HepG2 (cell line): ENCODE measurements around the gene MRM2. TPM values are rescaled to one million over a fixed set of nuclear protein-coding genes. Genes with fewer than 3 reads are reported as not detected.

Source experiments
- ATAC-seq: fragments of 200-7000 bp; cut with Tn5 transposase; 3 replicates; pipeline ENCODE4 v1.9.1; 2020; ENCODE audit warnings: mild to moderate bottlenecking, moderate library complexity
- BruUV-seq: library from RNA; stranded (reverse); fragments of 400-500 nt; replicated peaks from 2 replicates; lab custom pipeline; 2021; lab: Mats Ljungman, UMichigan
- CTCF ChIA-PET: fragments of 300-600 bp; formaldehyde crosslinking; extraction: SDS; loops from one replicate; lab custom pipeline; 2021; ENCODE audit warnings: low total read pairs, inconsistent platforms, low intra/inter-chr PET ratio; lab: Yijun Ruan, JAX
- POLR2A ChIA-PET: fragments of 350-600 bp; sonication (Branson Sonifier 250); formaldehyde crosslinking; loops from one replicate; lab custom pipeline; 2020; ENCODE audit warnings: antibody characterized with exemption, inconsistent platforms; lab: Yijun Ruan, JAX
- DNase-seq: peaks from one replicate; pipeline ENCODE4 v3.0.0-alpha.2; 2015; ENCODE audit warnings: low spot score
- FAIRE-seq: peaks from 3 replicates; lab custom pipeline; 2011; peaks lifted over from hg19 to GRCh38; lab: Jason Lieb, UNC
- H2AFZ ChIP-seq: one replicate; pipeline ENCODE4 v1.6.1; 2011; ENCODE audit warnings: low read length, inconsistent platforms
- H3K27ac ChIP-seq: fragments of 300-600 bp; 3 replicates; pipeline ENCODE4 v1.8.0; 2011; ENCODE audit warnings: mixed run types, mild to moderate bottlenecking, mixed read lengths, low read length, inconsistent platforms; ENCODE audit not compliant: insufficient read depth; ENCODE audit errors: extremely low read length
- H3K27me3 ChIP-seq, 2 experiments: fragments of 200-600 bp in 1 of 2; 2 replicates in 1 of 2; 3 replicates in 1 of 2; pipeline versions ENCODE4 v1.6.0 to v1.8.0; 2011; ENCODE audit warnings: low read length in 2 of 2, mild to moderate bottlenecking in 2 of 2, moderate library complexity in 2 of 2, inconsistent platforms in 1 of 2; ENCODE audit not compliant: insufficient read depth in 2 of 2, control insufficient read depth in 1 of 2
- H3K36me3 ChIP-seq, 2 experiments: fragments of 200-600 bp in 1 of 2; replicated peaks in 1 of 2; 2 replicates in 1 of 2; 3 replicates in 1 of 2; pipeline versions ENCODE4 v1.5.1 to v1.8.0; 2011; ENCODE audit warnings: low read length in 2 of 2, inconsistent platforms in 1 of 2; ENCODE audit not compliant: insufficient read depth in 2 of 2, control insufficient read depth in 1 of 2
- H3K4me1 ChIP-seq: 2 replicates; pipeline ENCODE4 v1.5.1; 2012; ENCODE audit warnings: low read length, inconsistent platforms; ENCODE audit not compliant: insufficient read depth
- H3K4me2 ChIP-seq: 2 replicates; pipeline ENCODE4 v1.6.0; 2011; ENCODE audit warnings: low read depth, low read length, inconsistent platforms
- H3K4me3 ChIP-seq, 3 experiments: fragments of 200-600 bp in 1 of 3; sonication (generic), shearing (Covaris generic) in 1 of 3; replicated peaks in 1 of 3; 2 replicates each; pipeline ENCODE4 v1.5.1; 2011 to 2016; ENCODE audit warnings: low read length in 3 of 3, inconsistent platforms in 2 of 3, low read depth in 2 of 3, mild to moderate bottlenecking in 2 of 3, control low read depth in 1 of 3, mixed read lengths in 1 of 3; ENCODE audit not compliant: insufficient read depth in 1 of 3
- H3K79me2 ChIP-seq: one replicate; pipeline ENCODE4 v1.6.1; 2011; ENCODE audit warnings: low read length, inconsistent platforms; ENCODE audit not compliant: insufficient read depth
- H3K9ac ChIP-seq: 2 replicates; pipeline ENCODE4 v1.6.0; 2011; ENCODE audit warnings: mild to moderate bottlenecking, low read depth, low read length, inconsistent platforms; ENCODE audit not compliant: insufficient read depth
- H3K9me3 ChIP-seq: 2 replicates; pipeline ENCODE4 v1.5.1; 2012; ENCODE audit warnings: mild to moderate bottlenecking, low read length
- H4K20me1 ChIP-seq: 2 replicates; pipeline ENCODE4 v1.6.0; 2011; ENCODE audit warnings: inconsistent platforms, mild to moderate bottlenecking, low read length, moderate library complexity; ENCODE audit not compliant: insufficient read depth
- AGO1 ChIP-seq: fragments of 200-400 bp; formaldehyde crosslinking; IDR thresholded peaks from 2 replicates; pipeline ENCODE4 v1.6.1; 2017; ENCODE audit warnings: mild to moderate bottlenecking, low read depth, low read length, moderate library complexity; ENCODE audit not compliant: poor library complexity, severe bottlenecking
- WGBS: methylation state at CpG from one replicate; pipeline ENCODE4 v1.1.6; 2017; ENCODE audit warnings: low lambda C conversion rate; 5-methylcytosine and 5-hydroxymethylcytosine counted together
- in situ Hi-C: cut with HindIII; loops from 2 replicates; pipeline ENCODE4 v1.10.0; 2017; ENCODE audit warnings: low pct_unique_long_range_greater_than_20kb; ENCODE audit not compliant: extremely low pct_ligation_motif_present
- intact Hi-C: fragments of 100-400 bp; cut with micrococcal nuclease; formaldehyde crosslinking; loops from one replicate; pipeline ENCODE4 v1.10.0; 2022; ENCODE audit not compliant: unreplicated experiment
- polyA plus RNA-seq, 8 experiments: library from polyadenylated mRNA; depleted of rRNA in 3 of 8; stranded (reverse) in 7 of 8; unstranded in 1 of 8; fragments of >200 nt; fragmentation: Illumina TruSeq in 4 of 8; extraction: Trizol in 4 of 8; gene quantifications; 2 replicates each; pipeline versions ENCODE4 v1.2.1 to v1.2.3, GENCODE V29; 2011 to 2016; ENCODE audit warnings: low read depth in 4 of 8, missing spikeins in 1 of 8, mixed read lengths in 1 of 8; ENCODE audit not compliant: insufficient read depth in 1 of 8
- total RNA-seq, 5 experiments: library from RNA; depleted of rRNA; stranded (reverse); fragments of >200 nt; fragmentation: Illumina TruSeq; extraction: Trizol; gene quantifications; 2 replicates each; pipeline ENCODE4 v1.2.3, GENCODE V29; 2016; ENCODE audit warnings: low read depth in 1 of 5
- TF ChIP-seq, protein P1 (sequence below): sonication (generic); formaldehyde crosslinking; IDR thresholded peaks from 2 replicates; pipeline ENCODE4 v1.4.0; 2020; ENCODE audit warnings: mild to moderate bottlenecking, missing genetic modification reagents
- TF ChIP-seq, protein P2 (sequence below): IDR thresholded peaks from 2 replicates; pipeline ENCODE4 v1.6.1; 2016; ENCODE audit warnings: low read depth, missing genetic modification reagents, missing compliant biosample characterization
- TF ChIP-seq, protein P3 (sequence below): sonication (generic); formaldehyde crosslinking; IDR thresholded peaks from 2 replicates; pipeline ENCODE4 v1.8.0; 2022; ENCODE audit warnings: missing genetic modification reagents, mild to moderate bottlenecking, inconsistent platforms, borderline replicate concordance
- TF ChIP-seq, protein P4 (sequence below): sonication (generic); formaldehyde crosslinking; IDR thresholded peaks from 2 replicates; pipeline ENCODE4 v1.4.0; 2020; ENCODE audit warnings: missing genetic modification reagents, borderline replicate concordance

The MRM2 gene
- total and polyA plus RNA-seq, 2 of the 13 experiments (the other 11 are each of a cell fraction or from before 2014, with no cell fraction given), result 13.2 to 34.2 TPM

DNA sequence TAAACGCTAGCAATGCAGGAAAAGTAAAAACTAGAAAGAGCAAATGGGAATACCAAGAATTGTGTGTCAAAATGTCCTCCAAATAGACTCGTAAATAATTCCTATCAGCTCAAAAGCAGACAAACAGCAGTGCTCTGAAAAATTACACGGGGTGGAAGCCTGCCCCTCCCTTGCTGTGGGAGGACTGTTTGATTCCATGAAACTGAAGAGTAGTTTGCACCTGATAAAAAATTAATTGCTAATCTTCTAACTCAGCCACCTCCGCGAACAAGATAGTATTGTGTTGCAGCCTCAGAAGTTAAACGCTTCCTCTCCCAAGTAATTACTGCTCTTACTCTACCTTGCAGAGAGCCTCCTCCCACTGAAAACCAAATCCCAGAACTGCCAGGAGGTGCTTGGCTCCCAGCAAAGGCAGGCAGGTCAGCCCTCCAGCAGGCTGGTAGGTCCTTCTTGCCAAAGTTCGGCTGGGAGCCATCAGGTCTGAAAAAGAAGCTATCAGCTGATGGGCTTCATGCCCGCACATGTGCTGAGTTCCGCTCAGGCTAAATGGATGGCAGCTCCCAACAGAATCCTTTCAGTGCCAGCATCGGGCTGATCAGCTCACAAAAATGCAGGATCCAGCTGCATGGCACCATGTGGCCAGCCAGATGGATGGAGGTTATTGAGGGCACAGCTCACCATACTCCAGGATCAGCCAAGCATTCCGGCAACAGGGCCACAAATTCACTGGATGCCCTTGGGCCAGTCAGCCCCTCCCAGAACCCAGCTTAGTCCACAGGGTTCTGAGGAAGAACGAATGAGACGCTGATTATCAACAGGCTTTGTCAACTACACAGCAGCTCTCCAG is 46.4 kb downstream of the MRM2 start:
- H3K79me2 ChIP-seq, result peaks cover 8% of the 10 kb centered on the region
- H3K27ac ChIP-seq, result no peak overlapping the region
- CTCF ChIA-PET, result no interaction called here
- no peak for DNase-seq
- H2AFZ ChIP-seq, result no peak overlapping the region
- H4K20me1 ChIP-seq, result no peaks in the 10 kb centered on the region
- WGBS, result 96% methylated on average over 11 of the region's 13 CpGs
- POLR2A ChIA-PET, result no interaction called here
- in situ Hi-C loops, result no loop called here
- BruUV-seq, result no TSS peak
- H3K9me3 ChIP-seq, result peaks cover 8% of the 10 kb centered on the region
- ATAC-seq, result no peak
- intact Hi-C loops, result loop anchor here (5.0 kb wide), 1 partner anchor 88 kb away; no protein-coding TSS in a partner anchor
- TF ChIP-seq, protein P1, sequence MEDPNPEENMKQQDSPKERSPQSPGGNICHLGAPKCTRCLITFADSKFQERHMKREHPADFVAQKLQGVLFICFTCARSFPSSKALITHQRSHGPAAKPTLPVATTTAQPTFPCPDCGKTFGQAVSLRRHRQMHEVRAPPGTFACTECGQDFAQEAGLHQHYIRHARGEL (CRISPR knock-in tag), result no peak
- FAIRE-seq, result no peak
- H3K4me1 ChIP-seq, result 0 out of 2 replicates have a peak, but pooled peaks cover 8% of the 10 kb centered on the region
- H3K36me3 ChIP-seq, result peaks cover 32 to 55% of the 10 kb centered on the region in 2 experiments; a peak in 4 of 5 replicates
- H3K27me3 ChIP-seq, result no peaks in the 10 kb centered on the region
- H3K4me2 ChIP-seq, result no peak overlapping the region
- no peak overlapping the region for H3K9ac ChIP-seq
- no peak overlapping the region for H3K4me3 ChIP-seq

DNA sequence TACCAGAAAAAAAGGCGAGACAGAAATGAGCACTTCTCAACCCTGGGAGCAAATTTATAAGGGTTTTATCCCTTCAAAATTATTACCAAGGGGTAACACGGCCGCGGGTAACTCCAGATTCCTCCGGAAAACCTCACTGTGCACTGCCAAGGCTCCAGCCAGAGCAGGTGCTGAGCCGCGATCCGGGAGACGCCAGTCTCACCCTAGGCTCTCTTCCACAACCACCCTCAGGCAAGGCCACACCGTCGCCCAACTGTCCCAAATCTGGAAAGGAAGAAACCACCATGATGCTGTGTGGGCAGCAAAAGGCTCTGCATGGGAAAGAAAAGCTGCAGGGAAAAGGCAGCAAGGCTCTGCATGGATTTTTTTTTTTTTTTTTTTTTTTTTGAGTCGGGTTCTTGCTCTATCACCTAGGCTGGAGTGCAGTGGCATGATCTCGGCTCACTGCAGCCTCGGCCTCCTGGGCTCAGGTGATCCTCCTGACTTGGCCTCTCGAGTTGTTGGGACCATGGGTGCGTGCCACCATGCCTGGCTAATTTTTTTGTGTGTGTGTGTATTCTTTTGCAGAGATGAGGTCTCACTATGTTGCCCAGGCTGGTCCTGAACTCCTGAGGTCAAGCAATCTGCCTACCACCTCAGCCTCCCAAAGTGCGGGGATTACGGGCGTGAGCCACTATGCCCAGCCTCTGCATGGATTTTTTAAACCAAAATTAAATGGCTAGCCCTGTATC is 48.3 kb downstream of the MRM2 start:
- POLR2A ChIA-PET, result no interaction called here
- intact Hi-C loops, result no loop called here
- 96% methylated on average over 14 of the region's 19 CpGs for WGBS
- FAIRE-seq (no peak), ATAC-seq (no peak), DNase-seq (no peak)
- no TSS peak for BruUV-seq
- no peak overlapping the region for H3K9ac ChIP-seq
- H3K4me3 ChIP-seq, result no peak overlapping the region
- H3K4me2 ChIP-seq, result no peak overlapping the region
- no peaks in the 10 kb centered on the region for H4K20me1 ChIP-seq
- no peak overlapping the region for H3K27ac ChIP-seq
- peaks cover 8% of the 10 kb centered on the region for H3K9me3 ChIP-seq
- 0 out of 2 replicates have a peak, but pooled peaks cover 8% of the 10 kb centered on the region for H3K4me1 ChIP-seq
- peaks cover 8% of the 10 kb centered on the region for H3K79me2 ChIP-seq
- CTCF ChIA-PET, result no interaction called here
- no peak overlapping the region for H2AFZ ChIP-seq
- peaks cover 24 to 43% of the 10 kb centered on the region in 2 experiments; a peak in 4 of 5 replicates for H3K36me3 ChIP-seq
- in situ Hi-C loops, result no loop called here
- H3K27me3 ChIP-seq, result no peaks in the 10 kb centered on the region
- TF ChIP-seq, protein P2, sequence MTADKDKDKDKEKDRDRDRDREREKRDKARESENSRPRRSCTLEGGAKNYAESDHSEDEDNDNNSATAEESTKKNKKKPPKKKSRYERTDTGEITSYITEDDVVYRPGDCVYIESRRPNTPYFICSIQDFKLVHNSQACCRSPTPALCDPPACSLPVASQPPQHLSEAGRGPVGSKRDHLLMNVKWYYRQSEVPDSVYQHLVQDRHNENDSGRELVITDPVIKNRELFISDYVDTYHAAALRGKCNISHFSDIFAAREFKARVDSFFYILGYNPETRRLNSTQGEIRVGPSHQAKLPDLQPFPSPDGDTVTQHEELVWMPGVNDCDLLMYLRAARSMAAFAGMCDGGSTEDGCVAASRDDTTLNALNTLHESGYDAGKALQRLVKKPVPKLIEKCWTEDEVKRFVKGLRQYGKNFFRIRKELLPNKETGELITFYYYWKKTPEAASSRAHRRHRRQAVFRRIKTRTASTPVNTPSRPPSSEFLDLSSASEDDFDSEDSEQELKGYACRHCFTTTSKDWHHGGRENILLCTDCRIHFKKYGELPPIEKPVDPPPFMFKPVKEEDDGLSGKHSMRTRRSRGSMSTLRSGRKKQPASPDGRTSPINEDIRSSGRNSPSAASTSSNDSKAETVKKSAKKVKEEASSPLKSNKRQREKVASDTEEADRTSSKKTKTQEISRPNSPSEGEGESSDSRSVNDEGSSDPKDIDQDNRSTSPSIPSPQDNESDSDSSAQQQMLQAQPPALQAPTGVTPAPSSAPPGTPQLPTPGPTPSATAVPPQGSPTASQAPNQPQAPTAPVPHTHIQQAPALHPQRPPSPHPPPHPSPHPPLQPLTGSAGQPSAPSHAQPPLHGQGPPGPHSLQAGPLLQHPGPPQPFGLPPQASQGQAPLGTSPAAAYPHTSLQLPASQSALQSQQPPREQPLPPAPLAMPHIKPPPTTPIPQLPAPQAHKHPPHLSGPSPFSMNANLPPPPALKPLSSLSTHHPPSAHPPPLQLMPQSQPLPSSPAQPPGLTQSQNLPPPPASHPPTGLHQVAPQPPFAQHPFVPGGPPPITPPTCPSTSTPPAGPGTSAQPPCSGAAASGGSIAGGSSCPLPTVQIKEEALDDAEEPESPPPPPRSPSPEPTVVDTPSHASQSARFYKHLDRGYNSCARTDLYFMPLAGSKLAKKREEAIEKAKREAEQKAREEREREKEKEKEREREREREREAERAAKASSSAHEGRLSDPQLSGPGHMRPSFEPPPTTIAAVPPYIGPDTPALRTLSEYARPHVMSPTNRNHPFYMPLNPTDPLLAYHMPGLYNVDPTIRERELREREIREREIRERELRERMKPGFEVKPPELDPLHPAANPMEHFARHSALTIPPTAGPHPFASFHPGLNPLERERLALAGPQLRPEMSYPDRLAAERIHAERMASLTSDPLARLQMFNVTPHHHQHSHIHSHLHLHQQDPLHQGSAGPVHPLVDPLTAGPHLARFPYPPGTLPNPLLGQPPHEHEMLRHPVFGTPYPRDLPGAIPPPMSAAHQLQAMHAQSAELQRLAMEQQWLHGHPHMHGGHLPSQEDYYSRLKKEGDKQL (CRISPR knock-in tag), result no peak
- TF ChIP-seq, protein P3, sequence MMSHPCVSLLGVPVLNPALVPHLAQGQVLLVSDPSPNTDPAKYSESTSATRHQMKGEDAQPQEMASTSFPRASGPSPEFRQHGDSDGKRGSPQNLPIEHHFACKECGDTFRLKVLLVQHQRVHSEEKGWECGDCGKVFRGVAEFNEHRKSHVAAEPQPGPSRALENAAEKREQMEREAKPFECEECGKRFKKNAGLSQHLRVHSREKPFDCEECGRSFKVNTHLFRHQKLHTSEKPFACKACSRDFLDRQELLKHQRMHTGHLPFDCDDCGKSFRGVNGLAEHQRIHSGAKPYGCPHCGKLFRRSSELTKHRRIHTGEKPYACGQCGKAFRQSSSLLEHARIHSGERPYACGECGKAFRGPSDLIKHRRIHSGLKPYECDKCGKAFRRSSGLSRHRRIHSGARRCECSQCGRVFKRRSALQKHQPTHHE (CRISPR knock-in tag), result no peak
- TF ChIP-seq AGO1, result no peak
- TF ChIP-seq, protein P4, sequence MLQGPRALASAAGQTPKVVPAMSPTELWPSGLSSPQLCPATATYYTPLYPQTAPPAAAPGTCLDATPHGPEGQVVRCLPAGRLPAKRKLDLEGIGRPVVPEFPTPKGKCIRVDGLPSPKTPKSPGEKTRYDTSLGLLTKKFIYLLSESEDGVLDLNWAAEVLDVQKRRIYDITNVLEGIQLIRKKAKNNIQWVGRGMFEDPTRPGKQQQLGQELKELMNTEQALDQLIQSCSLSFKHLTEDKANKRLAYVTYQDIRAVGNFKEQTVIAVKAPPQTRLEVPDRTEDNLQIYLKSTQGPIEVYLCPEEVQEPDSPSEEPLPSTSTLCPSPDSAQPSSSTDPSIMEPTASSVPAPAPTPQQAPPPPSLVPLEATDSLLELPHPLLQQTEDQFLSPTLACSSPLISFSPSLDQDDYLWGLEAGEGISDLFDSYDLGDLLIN (CRISPR knock-in tag), result no peak
